Measurements from ENCODE around the gene NAA16.

DNA sequence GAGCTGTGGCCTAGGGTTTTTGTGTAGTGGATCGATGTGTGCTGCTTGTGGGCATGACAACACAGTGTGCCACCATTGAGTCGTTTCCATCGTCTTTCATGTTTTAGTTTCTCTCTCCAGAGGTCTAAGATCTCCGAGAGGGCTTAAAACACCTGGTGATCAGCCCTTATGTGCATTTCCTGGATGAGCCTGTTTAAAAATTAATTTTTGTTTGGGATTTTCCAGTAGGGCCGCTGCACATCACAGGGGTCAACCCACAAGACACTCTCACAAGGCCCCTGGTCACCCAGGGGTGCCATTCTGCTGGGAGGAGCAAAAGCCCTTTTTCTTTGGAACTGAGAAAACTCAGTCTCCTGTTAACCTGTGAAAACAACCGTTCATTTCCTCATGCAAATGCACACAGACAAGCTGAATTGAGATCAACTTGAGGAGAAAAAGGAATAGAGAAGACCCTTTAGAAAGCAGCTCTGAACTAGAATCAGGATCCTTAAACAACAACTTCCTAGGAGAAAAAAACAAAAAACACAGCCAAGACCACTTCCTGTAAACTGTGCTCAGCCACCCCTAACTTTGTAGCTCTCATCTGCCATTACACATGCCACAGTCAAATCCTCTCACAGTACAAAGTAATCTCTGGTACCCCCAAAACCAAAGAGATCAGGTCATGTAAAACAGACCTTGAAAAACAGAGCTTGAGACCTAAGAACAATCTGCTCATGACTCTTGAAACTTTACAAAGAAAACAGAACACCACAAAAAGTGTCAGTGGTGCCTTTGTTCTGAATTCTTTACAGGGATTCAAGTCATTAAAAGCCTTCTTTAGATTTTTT, 39.4 kb upstream of the NAA16 start:
- TF ChIP-seq POLR2A (IDR thresholded peaks at IDR 0.05) (no peak), CTCF (IDR thresholded peaks at IDR 0.05) (no peak)

Data from uterus (tissue), 2 donors.